GDM1 (cell line): ENCODE results near the gene DEPP1.

Experiments used
- DNase-seq: peaks from one replicate; lab custom pipeline; 2025; lab: John Stamatoyannopoulos, UW

DEPP1 gene

GRCh38 chr10:44933451-44934321 is 44.9 kb downstream of the DEPP1 start:
- no peak for DNase-seq

GRCh38 chr10:44932517-44933450 is 45.8 kb downstream of the DEPP1 start:
- DNase-seq: peak; percentile 67

- DNase-seq: no peak
Observed at GRCh38 chr10:44931621-44932516, 46.7 kb downstream of the DEPP1 start.

GRCh38 chr10:44930904-44931620 is 47.5 kb downstream of the DEPP1 start:
- DNase-seq: no peak

- no peak for DNase-seq
Observed at GRCh38 chr10:44929356-44930255, 49.0 kb downstream of the DEPP1 start.

- no peak for DNase-seq
Observed at GRCh38 chr10:44928462-44928861, 50.1 kb downstream of the DEPP1 start.

- no peak for DNase-seq
Observed at GRCh38 chr10:44927352-44927751, 51.3 kb downstream of the DEPP1 start.

- DNase-seq: no peak
Observed at GRCh38 chr10:44926751-44927351, 51.8 kb downstream of the DEPP1 start.
